ENCODE measurements around the gene TRIM38. TPM values are rescaled to one million over a fixed set of nuclear protein-coding genes. Genes with fewer than 3 reads are reported as not detected.
"Not testable (repeated sequence)": the region's sequence is repeated elsewhere in the genome, so short reads cannot be mapped to it uniquely, and the experiment has no call there.

The TRIM38 gene
- total and polyA plus RNA-seq, 3 experiments from 2014 or later, result 10.1 to 11.2 (median 10.8) TPM

DNA sequence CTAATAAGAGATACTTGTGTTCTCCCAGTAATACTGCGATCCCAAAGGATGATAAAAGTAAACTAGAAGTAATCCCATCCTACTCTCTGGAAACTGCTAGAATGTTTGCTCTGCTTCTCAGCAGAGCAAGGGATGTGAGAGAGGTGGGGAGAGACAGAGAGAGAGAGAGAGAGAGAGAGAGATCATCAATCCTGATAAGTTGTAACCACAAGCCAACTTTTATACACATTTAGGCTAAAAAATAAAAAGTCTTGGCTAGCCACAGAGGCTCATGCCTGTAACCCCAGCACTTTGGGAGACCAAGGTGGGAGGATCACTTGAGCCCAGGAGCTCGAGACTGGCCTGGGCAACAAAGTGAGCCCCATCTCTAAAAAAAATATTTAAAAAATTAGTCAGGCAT, 16.0 kb upstream of the TRIM38 start:
- Histone ChIP-seq H3K27me3 (ENCODE audit: insufficient read depth, low read length, poor library complexity, severe bottlenecking) (no peaks in the 10 kb centered on the region), H3K4me1 (ENCODE audit: insufficient read depth, low read length) (no peaks in the 10 kb centered on the region), H3K9me3 (ENCODE audit: low read length) (no peaks in the 10 kb centered on the region), H3K27ac (ENCODE audit: low read depth, low read length) (no peak overlapping the region), H3K4me3 (ENCODE audit: low read length) (no peak overlapping the region), H3K36me3 (ENCODE audit: insufficient read depth, low read length) (no peaks in the 10 kb centered on the region)
- DNase-seq, result no peak
- H3K9me3 Mint-ChIP-seq, result peaks cover 0 to 9% (median 0%) of the 10 kb centered on the region in 5 donors
- H3K4me3 Mint-ChIP-seq, result no peak overlapping the region
- ChIA-PET CTCF (interaction anchor here (0.6 to 1.2 kb wide), 2 partner anchors 56 to 344 kb away, joined by 4 to 5 read pairs; no protein-coding TSS in a partner anchor), POLR2A (interaction anchor here (0.7 kb wide), 1 partner anchor 15 kb away, joined by 5 read pairs; no protein-coding TSS in a partner anchor)
- H3K36me3 Mint-ChIP-seq, result peaks cover 0 to 7% (median 0%) of the 10 kb centered on the region in 3 donors
- no peak overlapping the region for H3K27ac Mint-ChIP-seq
- H3K27me3 Mint-ChIP-seq, result peaks cover 1 to 21% of the 10 kb centered on the region in 2 donors
- peaks cover 2 to 7% (median 4%) of the 10 kb centered on the region in 3 donors for H3K4me1 Mint-ChIP-seq

- H3K27me3 Mint-ChIP-seq, result peaks cover 6 to 27% of the 10 kb centered on the region in 2 donors
- H3K27me3 ChIP-seq (ENCODE audit: insufficient read depth, low read length, poor library complexity, severe bottlenecking); H3K4me3 ChIP-seq (ENCODE audit: low read length); DNase-seq; H3K27ac ChIP-seq (ENCODE audit: low read depth, low read length); H3K36me3 ChIP-seq (ENCODE audit: insufficient read depth, low read length); H3K9me3 Mint-ChIP-seq; POLR2A ChIA-PET; H3K4me3 Mint-ChIP-seq; H3K4me1 Mint-ChIP-seq; H3K36me3 Mint-ChIP-seq; H3K9me3 ChIP-seq (ENCODE audit: low read length); H3K4me1 ChIP-seq (ENCODE audit: insufficient read depth, low read length); H3K27ac Mint-ChIP-seq: not testable (repeated sequence)
- CTCF ChIA-PET, result interaction anchor here (1.2 kb wide), 1 partner anchor 55 kb away, joined by 5 read pairs; no protein-coding TSS in a partner anchor
Measured at GRCh38 chr6:25947492-25947891, 15.1 kb upstream of the TRIM38 start.

DNA sequence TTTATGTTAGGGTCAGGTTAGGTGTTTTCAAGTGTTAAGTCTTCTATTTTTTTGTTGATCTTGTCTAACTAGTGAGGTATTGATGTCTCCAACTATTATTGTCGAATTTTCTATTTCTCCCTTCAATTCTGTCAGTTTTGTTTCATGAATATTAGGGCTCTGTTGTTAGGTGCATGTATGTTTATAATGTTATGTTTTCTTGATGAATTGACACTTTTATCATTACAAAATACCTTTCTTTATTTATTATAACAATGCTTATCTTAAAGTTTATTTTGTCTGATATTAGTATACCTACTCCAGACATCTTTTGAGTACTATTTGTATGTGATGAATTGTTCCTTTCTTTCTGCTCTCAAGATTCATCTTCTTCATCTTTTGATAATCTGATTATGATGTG, 12.9 kb upstream of the TRIM38 start:
- Histone ChIP-seq H3K27me3 (ENCODE audit: insufficient read depth, low read length, poor library complexity, severe bottlenecking) (no peaks in the 10 kb centered on the region), H3K9me3 (ENCODE audit: low read length) (no peaks in the 10 kb centered on the region), H3K4me3 (ENCODE audit: low read length) (no peak overlapping the region), H3K36me3 (ENCODE audit: insufficient read depth, low read length) (no peaks in the 10 kb centered on the region), H3K4me1 (ENCODE audit: insufficient read depth, low read length) (no peaks in the 10 kb centered on the region), H3K27ac (ENCODE audit: low read depth, low read length) (no peak overlapping the region)
- CTCF ChIA-PET, result no interaction called here
- POLR2A ChIA-PET, result no interaction called here
- H3K36me3 Mint-ChIP-seq, result peaks cover 0 to 7% (median 0%) of the 10 kb centered on the region in 3 donors
- H3K27me3 Mint-ChIP-seq, result peaks cover 8 to 22% of the 10 kb centered on the region in 2 donors
- H3K4me3 Mint-ChIP-seq, result no peak overlapping the region
- peaks cover 2 to 7% (median 4%) of the 10 kb centered on the region in 3 donors for H3K4me1 Mint-ChIP-seq
- no peak overlapping the region for H3K27ac Mint-ChIP-seq
- H3K9me3 Mint-ChIP-seq, result peaks cover 0 to 9% (median 0%) of the 10 kb centered on the region in 5 donors
- no peak for DNase-seq

GRCh38 chr6:25950297-25950696, 12.3 kb upstream of the TRIM38 start:
- no peaks in the 10 kb centered on the region for H3K36me3 ChIP-seq (ENCODE audit: insufficient read depth, low read length)
- DNase-seq, result no peak
- H3K4me1 Mint-ChIP-seq, result peaks cover 2 to 5% (median 4%) of the 10 kb centered on the region in 3 donors
- peaks cover 0 to 7% (median 0%) of the 10 kb centered on the region in 3 donors for H3K36me3 Mint-ChIP-seq
- H3K4me3 ChIP-seq (ENCODE audit: low read length), result no peak overlapping the region
- H3K9me3 Mint-ChIP-seq, result peaks cover 0 to 7% (median 0%) of the 10 kb centered on the region in 5 donors
- ChIA-PET POLR2A (no interaction called here), CTCF (no interaction called here)
- H3K27me3 ChIP-seq (ENCODE audit: insufficient read depth, low read length, poor library complexity, severe bottlenecking), result no peaks in the 10 kb centered on the region
- H3K27ac Mint-ChIP-seq, result peak overlapping the region in 1 of 8 donors; percentile 4
- H3K27ac ChIP-seq (ENCODE audit: low read depth, low read length), result no peak overlapping the region
- no peaks in the 10 kb centered on the region for H3K9me3 ChIP-seq (ENCODE audit: low read length)
- H3K27me3 Mint-ChIP-seq, result peaks cover 8 to 20% of the 10 kb centered on the region in 2 donors
- no peak overlapping the region for H3K4me3 Mint-ChIP-seq
- H3K4me1 ChIP-seq (ENCODE audit: insufficient read depth, low read length), result no peaks in the 10 kb centered on the region

DNA sequence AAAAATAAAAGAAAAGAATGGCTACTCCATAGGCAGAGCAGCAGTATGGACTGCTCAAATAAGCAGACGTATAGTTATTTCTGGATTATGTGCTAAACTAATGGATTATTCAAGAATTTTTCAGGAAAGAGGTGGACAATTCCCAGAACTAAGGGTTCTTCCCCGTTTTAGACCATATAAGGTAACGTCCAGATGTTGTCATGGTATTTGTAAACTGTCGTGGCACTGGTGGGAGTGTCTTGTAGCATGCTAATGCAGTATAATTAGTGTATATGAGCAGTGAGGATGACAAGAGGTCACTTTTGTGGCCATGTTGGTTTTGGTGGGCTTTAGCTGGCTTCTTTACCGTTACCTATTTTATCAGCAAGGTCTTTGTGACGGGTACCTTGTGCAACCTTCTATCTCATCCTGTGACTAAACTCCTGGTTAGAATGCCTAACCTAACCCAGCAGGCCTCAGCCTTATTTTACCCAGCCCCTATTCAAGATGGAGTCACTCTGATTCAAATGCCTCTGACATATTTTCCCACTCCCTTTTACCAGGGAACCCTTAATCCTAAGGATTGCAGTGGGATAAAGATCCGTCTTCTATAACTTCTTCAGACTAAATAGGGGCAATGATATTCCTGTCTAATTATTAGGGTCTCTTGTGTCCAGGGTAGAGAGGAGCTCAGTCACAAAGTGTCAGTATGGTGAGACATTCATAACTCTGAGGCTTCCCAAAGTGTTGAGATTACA, 11.1 kb upstream of the TRIM38 start:
- H3K4me3 Mint-ChIP-seq, result no peak overlapping the region
- H3K9me3 Mint-ChIP-seq, result no peaks in the 10 kb centered on the region
- H3K27ac ChIP-seq (ENCODE audit: low read depth, low read length), result no peak overlapping the region
- POLR2A ChIA-PET, result no interaction called here
- DNase-seq, result no peak
- no peaks in the 10 kb centered on the region for H3K36me3 ChIP-seq (ENCODE audit: insufficient read depth, low read length)
- no peak overlapping the region for H3K27ac Mint-ChIP-seq
- CTCF ChIA-PET, result interaction anchor here (1.6 kb wide), 1 partner anchor 11 kb away, joined by 5 read pairs; the partner anchor contains the start of gene TRIM38
- H3K27me3 ChIP-seq (ENCODE audit: insufficient read depth, low read length, poor library complexity, severe bottlenecking), result no peaks in the 10 kb centered on the region
- H3K4me1 Mint-ChIP-seq, result peaks cover 1 to 3% (median 3%) of the 10 kb centered on the region in 3 donors
- no peaks in the 10 kb centered on the region for H3K9me3 ChIP-seq (ENCODE audit: low read length)
- H3K36me3 Mint-ChIP-seq, result peaks cover 0 to 7% (median 0%) of the 10 kb centered on the region in 3 donors
- peaks cover 8 to 18% of the 10 kb centered on the region in 2 donors for H3K27me3 Mint-ChIP-seq
- H3K4me1 ChIP-seq (ENCODE audit: insufficient read depth, low read length), result no peaks in the 10 kb centered on the region
- H3K4me3 ChIP-seq (ENCODE audit: low read length), result no peak overlapping the region

DNA sequence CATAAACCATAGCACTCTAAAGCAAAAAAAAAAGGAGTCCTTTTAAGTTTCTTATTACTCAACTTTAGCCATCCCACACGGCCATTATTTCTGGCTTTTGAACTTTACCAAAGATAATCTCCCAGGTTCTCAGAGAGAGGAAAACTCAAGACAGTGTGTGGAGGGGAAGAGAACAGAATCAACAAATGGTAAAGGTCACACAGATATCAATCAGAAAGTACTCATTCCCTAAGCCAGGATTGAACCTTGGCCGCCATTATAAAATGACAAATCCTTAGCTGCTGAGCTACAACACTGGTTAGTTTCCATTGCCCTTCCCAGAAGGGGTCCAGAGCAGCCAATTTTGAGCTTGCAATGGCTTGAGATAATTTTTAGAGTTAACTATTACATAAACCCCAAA, 10.1 kb upstream of the TRIM38 start:
- Histone ChIP-seq H3K27me3 (ENCODE audit: insufficient read depth, low read length, poor library complexity, severe bottlenecking) (no peaks in the 10 kb centered on the region), H3K4me3 (ENCODE audit: low read length) (no peak overlapping the region), H3K27ac (ENCODE audit: low read depth, low read length) (no peak overlapping the region), H3K36me3 (ENCODE audit: insufficient read depth, low read length) (no peaks in the 10 kb centered on the region), H3K9me3 (ENCODE audit: low read length) (no peaks in the 10 kb centered on the region), H3K4me1 (ENCODE audit: insufficient read depth, low read length) (no peaks in the 10 kb centered on the region)
- Mint-ChIP-seq H3K4me1 (no peaks in the 10 kb centered on the region), H3K4me3 (no peak overlapping the region), H3K27ac (no peak overlapping the region), H3K27me3 (peaks cover 7 to 18% of the 10 kb centered on the region in 2 donors), H3K36me3 (peaks cover 0 to 7% (median 0%) of the 10 kb centered on the region in 3 donors), H3K9me3 (no peaks in the 10 kb centered on the region)
- POLR2A ChIA-PET, result no interaction called here
- DNase-seq, result no peak
- CTCF ChIA-PET, result interaction anchor here (2.0 kb wide), 1 partner anchor 40 kb away, joined by 5 read pairs; no protein-coding TSS in a partner anchor

DNA sequence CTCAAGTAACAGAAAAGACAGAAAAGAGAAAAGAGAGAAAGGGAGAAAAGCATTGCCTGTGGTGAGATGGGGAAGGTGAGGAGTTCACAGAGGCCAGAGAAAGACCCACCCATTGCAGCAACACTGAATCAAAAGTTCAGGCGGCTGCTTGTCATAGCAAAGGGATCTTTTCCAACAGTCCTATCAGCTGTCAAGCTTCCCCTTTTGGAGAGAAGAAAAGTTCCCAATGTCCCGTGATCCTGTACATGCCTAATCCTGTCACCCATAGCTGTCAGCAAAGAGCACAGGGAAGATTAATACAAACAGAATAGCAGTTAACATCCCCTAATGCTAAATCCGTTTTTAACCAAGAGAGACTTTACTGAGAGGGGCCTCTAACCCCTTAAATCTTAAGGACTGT, 8.9 kb upstream of the TRIM38 start:
- H3K36me3 ChIP-seq (ENCODE audit: insufficient read depth, low read length), result no peaks in the 10 kb centered on the region
- Mint-ChIP-seq H3K9me3 (no peaks in the 10 kb centered on the region), H3K27me3 (peaks cover 7 to 18% of the 10 kb centered on the region in 2 donors), H3K36me3 (peaks cover 0 to 9% (median 0%) of the 10 kb centered on the region in 3 donors), H3K4me3 (no peak overlapping the region), H3K27ac (no peak overlapping the region), H3K4me1 (peaks cover 7 to 8% (median 8%) of the 10 kb centered on the region in 3 donors)
- H3K27me3 ChIP-seq (ENCODE audit: insufficient read depth, low read length, poor library complexity, severe bottlenecking), result no peaks in the 10 kb centered on the region
- CTCF ChIA-PET, result interaction anchor here (2.0 kb wide), 1 partner anchor 39 kb away, joined by 5 read pairs; no protein-coding TSS in a partner anchor
- H3K9me3 ChIP-seq (ENCODE audit: low read length), result no peaks in the 10 kb centered on the region
- POLR2A ChIA-PET, result no interaction called here
- DNase-seq, result no peak
- H3K4me3 ChIP-seq (ENCODE audit: low read length), result no peak overlapping the region
- H3K4me1 ChIP-seq (ENCODE audit: insufficient read depth, low read length), result peaks cover 8% of the 10 kb centered on the region
- H3K27ac ChIP-seq (ENCODE audit: low read depth, low read length), result no peak overlapping the region

- Mint-ChIP-seq H3K27me3 (peaks cover 7 to 18% of the 10 kb centered on the region in 2 donors), H3K4me1 (peaks cover 16 to 18% (median 18%) of the 10 kb centered on the region in 3 donors), H3K27ac (no peak overlapping the region), H3K9me3 (no peaks in the 10 kb centered on the region), H3K4me3 (no peak overlapping the region), H3K36me3 (peaks cover 0 to 9% (median 0%) of the 10 kb centered on the region in 3 donors)
- no peak overlapping the region for H3K27ac ChIP-seq (ENCODE audit: low read depth, low read length)
- H3K36me3 ChIP-seq (ENCODE audit: insufficient read depth, low read length), result no peaks in the 10 kb centered on the region
- no peaks in the 10 kb centered on the region for H3K27me3 ChIP-seq (ENCODE audit: insufficient read depth, low read length, poor library complexity, severe bottlenecking)
- DNase-seq, result no peak
- H3K9me3 ChIP-seq (ENCODE audit: low read length), result no peaks in the 10 kb centered on the region
- no peak overlapping the region for H3K4me3 ChIP-seq (ENCODE audit: low read length)
- peaks cover 19% of the 10 kb centered on the region for H3K4me1 ChIP-seq (ENCODE audit: insufficient read depth, low read length)
- ChIA-PET CTCF (interaction anchor here (1.1 kb wide), 1 partner anchor 38 kb away, joined by 3 read pairs; no protein-coding TSS in a partner anchor), POLR2A (no interaction called here)
Measured at GRCh38 chr6:25954756-25955155, 7.8 kb upstream of the TRIM38 start.

Data from CD8-positive, alpha-beta memory T cell (primary cell).